Stimulated activated CD4-positive, alpha-beta T cell treated with anti-CD3 and anti-CD28 coated beads, Interleukin-4, amount 100 ng/mL, for 1 hour (primary cell): ENCODE data around the gene RSPH9.

Experiments used
- DNase-seq: peaks from one replicate; pipeline ENCODE4 v3.0.0-alpha.2; 2020

Gene RSPH9

DNA sequence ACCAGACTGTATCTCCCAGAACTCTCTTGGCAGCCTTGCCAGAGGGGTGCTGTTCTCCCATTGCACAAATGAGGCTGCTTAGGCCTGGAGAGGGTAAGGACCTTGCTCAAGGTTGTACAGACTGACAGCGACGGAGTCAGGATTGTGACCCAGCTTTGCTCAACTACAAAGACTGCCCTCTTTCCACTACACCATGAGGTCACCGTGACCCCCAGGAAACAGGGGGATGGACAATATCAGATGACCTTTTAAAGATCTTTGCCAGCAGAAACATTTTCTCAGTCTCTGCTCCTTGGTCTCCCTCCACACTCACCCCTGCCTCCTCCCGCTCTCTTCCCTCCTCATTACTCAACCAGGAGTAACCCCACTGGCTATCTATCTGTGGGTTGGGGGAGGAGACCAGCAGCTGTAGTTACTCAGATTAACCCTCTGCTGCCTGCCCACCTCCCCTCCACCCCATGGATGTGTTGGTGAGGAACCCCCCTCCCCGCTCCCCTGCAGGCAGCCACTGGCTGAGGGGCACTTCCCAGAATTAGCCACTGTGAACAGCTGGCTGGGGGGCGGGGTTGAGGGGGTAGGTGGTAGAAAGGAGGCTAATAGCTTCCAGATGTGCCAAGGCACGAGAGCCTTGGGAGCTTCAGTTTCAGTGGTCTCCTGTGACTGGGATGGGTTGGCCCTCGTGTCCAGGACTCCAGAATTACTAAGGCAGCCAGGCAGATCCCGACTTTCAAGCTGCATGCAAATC is 69.6 kb downstream of the RSPH9 start:
- DNase-seq = no peak

DNA sequence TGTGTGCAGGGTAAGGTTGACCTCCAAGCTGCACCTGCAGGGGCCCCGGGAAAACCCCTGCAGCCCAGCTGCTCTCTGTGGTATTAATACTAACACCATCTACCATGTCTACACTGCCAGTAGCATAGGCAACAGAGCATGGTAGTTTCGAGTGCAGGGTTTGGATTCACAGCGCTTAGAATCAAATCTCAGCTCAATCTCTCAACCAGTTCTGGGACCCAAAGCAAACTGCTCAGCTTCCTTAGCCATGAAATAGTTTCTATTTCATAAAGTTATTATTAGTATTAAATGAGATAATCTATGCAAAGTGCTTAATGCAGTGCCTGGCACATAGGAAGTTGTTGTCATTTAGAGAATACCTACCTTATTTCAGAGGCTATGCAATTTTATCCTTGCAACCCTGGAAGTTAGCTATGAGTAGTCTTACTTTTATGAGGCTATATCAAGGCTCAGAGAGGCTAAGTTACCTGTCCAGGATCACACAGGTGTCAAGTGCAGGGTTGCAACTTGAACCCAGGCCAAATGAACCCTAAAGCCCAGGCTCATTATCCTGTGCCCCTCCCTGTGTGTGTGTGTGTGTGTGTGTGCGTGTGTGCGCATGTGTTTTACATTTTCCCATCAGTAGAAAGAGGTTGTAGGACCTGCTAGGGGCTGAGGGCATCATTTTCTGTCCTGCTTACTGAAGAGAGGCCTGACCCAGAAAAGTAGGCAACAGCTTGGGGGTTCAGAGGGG is 70.4 kb downstream of the RSPH9 start:
- no peak for DNase-seq

DNA sequence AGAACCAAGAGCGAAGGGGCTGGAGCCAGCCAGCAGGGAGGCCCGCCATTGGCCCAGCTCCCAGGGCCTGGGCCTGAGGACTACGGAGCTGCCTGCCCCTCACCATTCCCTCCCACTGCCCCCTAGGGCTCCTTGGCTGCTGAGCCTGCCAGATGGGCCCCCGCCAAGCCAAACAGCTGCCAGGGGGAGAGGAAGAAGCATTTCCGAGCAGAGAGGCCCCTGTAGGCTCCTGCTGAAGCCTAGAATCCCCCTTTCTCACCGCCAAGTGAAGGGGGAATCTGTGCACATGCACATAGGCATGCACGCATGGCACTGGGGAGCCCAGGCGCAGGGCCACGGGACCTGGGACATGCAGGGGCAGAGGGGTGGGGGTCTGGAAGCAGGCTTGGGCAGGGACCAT is 71.3 kb downstream of the RSPH9 start:
- no peak for DNase-seq

DNA sequence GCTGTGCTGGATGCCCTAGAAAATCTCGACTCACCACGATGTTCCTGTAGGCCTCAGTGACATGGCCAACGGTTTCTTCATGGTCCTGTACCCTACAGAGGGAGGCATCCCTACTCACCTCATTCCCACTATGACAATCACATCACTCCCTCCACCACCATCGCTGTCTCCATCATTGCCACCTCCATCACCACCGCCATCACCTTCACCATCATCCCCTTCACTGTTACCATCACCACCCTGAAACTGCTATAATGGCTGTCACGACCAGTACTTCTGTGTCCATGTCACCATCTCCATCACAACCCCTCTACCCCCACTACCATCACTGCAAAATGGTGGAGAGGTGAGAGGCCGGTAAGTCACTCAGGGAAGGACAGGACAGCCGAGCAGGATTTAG is 72.6 kb downstream of the RSPH9 start:
- DNase-seq = no peak

DNA sequence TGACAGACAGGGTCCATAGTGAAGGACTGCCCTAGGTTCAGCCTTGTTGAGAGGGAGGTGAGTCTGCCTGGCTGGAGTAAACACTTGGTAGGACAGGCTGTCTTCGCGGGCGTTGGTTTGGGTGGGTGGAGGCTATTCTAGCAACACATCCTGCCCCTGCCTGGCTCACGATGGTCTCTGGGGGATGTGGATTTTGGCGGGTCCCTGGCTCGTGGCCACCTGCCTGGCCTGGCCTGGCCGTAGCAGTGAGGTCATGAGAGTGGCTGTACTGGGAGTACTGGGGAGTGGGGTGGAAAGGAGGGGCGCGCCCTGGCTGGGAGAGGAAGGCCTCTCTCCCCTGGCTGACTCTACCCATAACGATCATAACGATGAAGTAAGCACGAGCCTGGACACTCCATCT is 73.0 kb downstream of the RSPH9 start:
- DNase-seq = no peak

DNA sequence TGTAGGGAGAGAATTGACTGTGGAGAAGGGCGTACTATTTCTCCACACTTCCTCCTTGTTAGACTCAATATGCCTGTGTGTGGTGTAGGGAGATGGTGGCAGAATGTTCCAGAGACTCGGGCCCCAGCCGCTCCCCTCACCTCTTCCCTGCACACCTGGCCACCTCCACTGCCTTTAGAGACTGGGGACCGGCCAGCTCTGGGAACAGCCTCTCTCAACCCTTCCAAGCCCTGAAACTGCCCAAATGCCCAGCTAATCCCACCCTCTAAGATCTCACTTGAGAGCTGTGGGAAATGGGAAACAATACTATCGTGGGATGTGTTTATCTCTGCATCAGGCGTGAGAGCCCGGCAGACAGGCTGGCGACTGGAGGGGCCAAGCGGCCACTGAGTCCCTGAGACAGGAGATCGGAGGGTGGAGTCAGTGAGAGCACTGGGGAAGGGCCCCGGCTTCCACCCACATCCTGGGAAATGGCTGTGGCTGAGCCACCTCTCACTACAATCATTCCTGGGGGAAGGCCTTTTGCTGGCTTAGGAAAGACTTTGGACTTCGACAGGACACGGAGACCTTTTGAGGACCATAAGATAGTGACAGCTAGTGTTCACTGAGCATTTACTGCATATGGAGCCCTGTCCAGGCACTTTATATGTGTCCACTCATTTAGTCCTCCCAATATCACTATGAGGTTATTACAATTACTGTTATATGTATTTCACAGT is 73.7 kb downstream of the RSPH9 start:
- no peak for DNase-seq

DNA sequence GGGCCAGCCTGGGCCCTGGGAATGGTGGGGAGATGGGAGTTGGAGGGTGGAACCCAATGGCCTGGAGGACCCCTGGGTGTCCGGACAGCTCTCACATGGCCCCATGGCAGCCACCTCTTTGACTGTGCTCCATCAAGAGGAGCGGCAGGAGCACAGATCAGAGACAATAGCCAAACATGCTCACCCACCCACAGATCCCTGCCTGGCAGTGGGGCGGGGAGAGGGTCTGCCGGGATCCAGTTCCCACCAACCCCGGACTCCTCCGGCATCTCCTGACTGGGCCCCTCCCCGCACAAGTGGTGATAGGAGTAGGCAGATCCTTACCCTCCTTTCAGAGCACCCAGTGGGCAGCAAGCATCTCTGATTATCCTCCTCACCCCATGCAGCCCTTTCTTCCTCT is 74.7 kb downstream of the RSPH9 start:
- DNase-seq = no peak

DNA sequence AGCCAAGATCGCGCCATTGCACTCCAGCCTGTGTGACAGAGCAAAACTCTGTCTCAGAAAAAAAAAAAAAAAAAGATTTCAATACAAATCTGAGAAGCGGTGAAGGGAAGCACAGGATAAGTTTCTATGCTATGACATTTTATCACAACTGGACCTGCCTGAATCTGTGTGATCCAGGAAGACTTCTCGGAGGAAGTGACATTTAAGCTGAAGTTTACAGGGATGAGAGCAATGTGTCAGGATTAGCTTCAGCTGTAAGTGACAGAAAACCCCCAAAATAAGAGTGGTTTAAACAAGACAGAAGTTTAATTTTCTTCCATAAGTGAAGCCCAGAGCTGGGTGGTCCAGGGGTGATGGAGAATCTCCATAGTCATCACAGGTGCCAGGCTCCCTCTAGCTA is 76.2 kb downstream of the RSPH9 start:
- no peak for DNase-seq
